Thyroid gland (tissue), 4 donors: ENCODE measurements around the gene TOX3. TPM values are rescaled to one million over a fixed set of nuclear protein-coding genes. Genes with fewer than 3 reads are reported as not detected.

Experiments used
- DNase-seq, 2 donors: peaks; one replicate each; pipeline ENCODE4 v3.0.0-alpha.2; 2019
- H3K27ac ChIP-seq, 3 donors: fragments of 200-600 bp; sonication (generic); 1 replicate in 2 of 3; 2 replicates in 1 of 3; pipeline ENCODE4 v1.5.1; 2016 to 2019; ENCODE audit warnings: mild to moderate bottlenecking in 1 of 3, moderate library complexity in 1 of 3
- H3K27me3 ChIP-seq: fragments of 200-600 bp; sonication (generic); one replicate; pipeline ENCODE4 v1.5.1; 2019
- H3K36me3 ChIP-seq, 2 donors: fragments of 200-600 bp; sonication (generic); one replicate each; pipeline ENCODE4 v1.5.1; 2016 to 2019
- H3K4me1 ChIP-seq, 2 donors: fragments of 200-600 bp; sonication (generic); one replicate each; pipeline ENCODE4 v1.5.1; 2017 to 2019
- H3K4me3 ChIP-seq, 3 donors: fragments of 200-600 bp; sonication (generic); replicated peaks in 1 of 3; 1 replicate in 2 of 3; 2 replicates in 1 of 3; pipeline ENCODE4 v1.5.1; 2016; ENCODE audit warnings: mild to moderate bottlenecking in 1 of 3
- H3K9me3 ChIP-seq: fragments of 200-600 bp; sonication (generic); one replicate; pipeline ENCODE4 v1.5.1; 2017
- POLR2A ChIP-seq, 2 donors: fragments of 450-650 bp; IDR thresholded peaks; one replicate each; pipeline ENCODE4 v1.6.1; 2017; ENCODE audit warnings: antibody characterized with exemption in 2 of 2, mild to moderate bottlenecking in 2 of 2, moderate library complexity in 1 of 2
- WGBS, 2 donors: methylation state at CpG; one replicate each; pipeline ENCODE4 v1.1.5; 2017; 5-methylcytosine and 5-hydroxymethylcytosine counted together
- intact Hi-C: fragments of 100-400 bp; cut with DNase I; formaldehyde crosslinking; loops from one replicate; pipeline ENCODE4 v1.15.1; 2023
- total RNA-seq, 4 donors: library from RNA; depleted of rRNA; stranded (reverse); fragments of >200 nt; gene quantifications; one replicate each; pipeline ENCODE4 v1.2.3, GENCODE V29; 2016
- TF ChIP-seq, protein P1 (sequence below), 6 experiments: fragments of 200-600 bp in 3 of 6; fragments of 450-650 bp in 3 of 6; sonication (generic) in 3 of 6; IDR thresholded peaks; one replicate each; pipeline ENCODE4 v1.5.1; 2016 to 2019; ENCODE audit warnings: antibody characterized with exemption in 6 of 6, mild to moderate bottlenecking in 2 of 6, inconsistent platforms in 1 of 6, moderate library complexity in 1 of 6

TOX3 gene
- total RNA-seq, 4 donors from 2014 or later, result not detected

DNA sequence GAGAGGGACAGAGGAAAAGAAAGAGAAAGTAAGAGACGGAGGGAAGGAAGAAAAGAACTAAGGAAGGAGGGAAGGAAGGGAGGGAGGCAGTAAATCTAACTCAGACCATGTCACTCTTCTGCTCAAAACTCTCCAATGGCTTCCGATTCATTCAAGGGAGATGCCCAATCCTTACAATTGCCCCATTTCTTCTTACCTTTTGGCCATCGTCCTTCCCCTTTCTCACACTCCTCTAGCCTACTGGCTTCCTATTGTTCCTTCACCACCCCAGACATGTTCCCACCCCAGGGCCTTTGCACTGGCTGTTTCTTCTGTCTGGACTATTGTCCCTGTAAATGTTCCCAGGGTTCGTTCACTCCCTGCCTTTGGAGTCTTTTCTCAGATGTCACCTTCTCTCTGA lies 72.3 kb downstream of the TOX3 start:
- no peak for TF ChIP-seq POLR2A (IDR thresholded peaks at IDR 0.05)
- intact Hi-C loops, result no loop called here
- no peaks in the 10 kb centered on the region for H3K36me3 ChIP-seq
- H3K9me3 ChIP-seq, result no peaks in the 10 kb centered on the region
- peaks cover 6% of the 10 kb centered on the region for H3K27me3 ChIP-seq
- WGBS, 2 donors, result 86 to 88% methylated on average over 4 of the region's 4 CpGs
- no peaks in the 10 kb centered on the region for H3K4me1 ChIP-seq
- H3K27ac ChIP-seq, result no peak overlapping the region
- no peak for DNase-seq
- no peak overlapping the region for H3K4me3 ChIP-seq

DNA sequence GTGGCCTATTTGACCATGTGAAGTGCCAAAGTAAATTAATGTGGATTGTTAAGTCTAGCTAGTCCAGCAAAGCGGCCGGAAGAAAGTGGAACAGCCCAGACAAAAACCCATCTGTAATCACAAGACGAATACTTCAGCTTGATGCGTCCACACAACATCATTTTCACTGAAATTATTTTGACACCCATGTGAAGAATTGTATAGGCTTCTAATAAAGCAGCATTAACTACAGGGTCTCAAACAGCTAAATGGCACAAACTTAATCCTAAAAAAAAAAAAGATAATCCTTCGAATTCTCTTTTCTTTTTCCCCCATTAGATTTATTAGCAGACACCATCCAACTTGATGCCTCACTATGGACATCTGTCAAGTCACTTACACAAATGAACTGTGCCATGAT lies 73.8 kb downstream of the TOX3 start:
- peaks cover 8% of the 10 kb centered on the region for H3K27me3 ChIP-seq
- no peaks in the 10 kb centered on the region for H3K9me3 ChIP-seq
- H3K36me3 ChIP-seq, result no peaks in the 10 kb centered on the region
- H3K4me3 ChIP-seq, result no peak overlapping the region
- no peak for DNase-seq
- TF ChIP-seq, protein P1, sequence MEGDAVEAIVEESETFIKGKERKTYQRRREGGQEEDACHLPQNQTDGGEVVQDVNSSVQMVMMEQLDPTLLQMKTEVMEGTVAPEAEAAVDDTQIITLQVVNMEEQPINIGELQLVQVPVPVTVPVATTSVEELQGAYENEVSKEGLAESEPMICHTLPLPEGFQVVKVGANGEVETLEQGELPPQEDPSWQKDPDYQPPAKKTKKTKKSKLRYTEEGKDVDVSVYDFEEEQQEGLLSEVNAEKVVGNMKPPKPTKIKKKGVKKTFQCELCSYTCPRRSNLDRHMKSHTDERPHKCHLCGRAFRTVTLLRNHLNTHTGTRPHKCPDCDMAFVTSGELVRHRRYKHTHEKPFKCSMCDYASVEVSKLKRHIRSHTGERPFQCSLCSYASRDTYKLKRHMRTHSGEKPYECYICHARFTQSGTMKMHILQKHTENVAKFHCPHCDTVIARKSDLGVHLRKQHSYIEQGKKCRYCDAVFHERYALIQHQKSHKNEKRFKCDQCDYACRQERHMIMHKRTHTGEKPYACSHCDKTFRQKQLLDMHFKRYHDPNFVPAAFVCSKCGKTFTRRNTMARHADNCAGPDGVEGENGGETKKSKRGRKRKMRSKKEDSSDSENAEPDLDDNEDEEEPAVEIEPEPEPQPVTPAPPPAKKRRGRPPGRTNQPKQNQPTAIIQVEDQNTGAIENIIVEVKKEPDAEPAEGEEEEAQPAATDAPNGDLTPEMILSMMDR (IDR thresholded peaks at IDR 0.05), result no peak
- TF ChIP-seq POLR2A (IDR thresholded peaks at IDR 0.05), result no peak
- no peaks in the 10 kb centered on the region for H3K4me1 ChIP-seq
- intact Hi-C loops, result no loop called here
- WGBS, 2 donors, result 89 to 92% methylated on average over 5 of the region's 5 CpGs
- H3K27ac ChIP-seq, result no peak overlapping the region

DNA sequence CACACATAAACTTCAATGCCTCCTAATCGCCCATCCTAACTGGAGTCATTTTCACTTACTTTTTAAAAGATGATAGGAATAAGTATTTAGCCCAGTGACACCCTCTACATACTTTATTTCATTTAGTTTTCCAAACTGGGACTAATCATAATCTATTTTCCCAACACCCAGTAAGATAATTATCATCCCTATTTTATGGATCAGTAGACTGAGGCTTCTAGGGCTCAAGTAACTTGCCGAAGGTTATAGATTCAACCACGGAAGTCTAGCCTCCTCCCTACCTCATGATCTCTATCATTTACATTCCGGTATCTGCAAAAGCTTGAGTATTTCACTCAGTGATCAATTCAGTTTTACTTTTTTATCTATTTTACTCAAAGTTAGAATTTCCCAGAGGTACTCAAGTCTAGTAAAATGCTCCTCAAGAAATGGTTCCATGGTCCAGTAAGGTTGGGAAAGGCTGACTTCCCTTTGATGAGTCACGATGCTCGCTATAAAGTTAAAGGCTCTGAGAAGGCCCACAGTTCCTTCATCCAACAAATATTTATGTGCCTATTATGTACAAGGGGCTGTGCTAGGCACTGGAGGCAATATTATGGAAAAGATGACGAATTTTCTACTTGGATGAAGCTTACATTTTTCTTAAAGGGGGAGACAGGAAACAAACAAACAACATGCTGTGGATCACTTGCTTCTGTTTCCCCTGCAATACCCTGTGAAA lies 75.1 kb downstream of the TOX3 start:
- Histone ChIP-seq H3K4me1 (no peaks in the 10 kb centered on the region), H3K27ac (no peak overlapping the region), H3K27me3 (peaks cover 8% of the 10 kb centered on the region), H3K36me3 (no peaks in the 10 kb centered on the region), H3K4me3 (no peak overlapping the region), H3K9me3 (no peaks in the 10 kb centered on the region)
- TF ChIP-seq, protein P1 (IDR thresholded peaks at IDR 0.05), result no peak
- no peak for TF ChIP-seq POLR2A (IDR thresholded peaks at IDR 0.05)
- intact Hi-C loops, result no loop called here
- no peak for DNase-seq
- 86 to 87% methylated on average over 7 of the region's 7 CpGs for WGBS, 2 donors

DNA sequence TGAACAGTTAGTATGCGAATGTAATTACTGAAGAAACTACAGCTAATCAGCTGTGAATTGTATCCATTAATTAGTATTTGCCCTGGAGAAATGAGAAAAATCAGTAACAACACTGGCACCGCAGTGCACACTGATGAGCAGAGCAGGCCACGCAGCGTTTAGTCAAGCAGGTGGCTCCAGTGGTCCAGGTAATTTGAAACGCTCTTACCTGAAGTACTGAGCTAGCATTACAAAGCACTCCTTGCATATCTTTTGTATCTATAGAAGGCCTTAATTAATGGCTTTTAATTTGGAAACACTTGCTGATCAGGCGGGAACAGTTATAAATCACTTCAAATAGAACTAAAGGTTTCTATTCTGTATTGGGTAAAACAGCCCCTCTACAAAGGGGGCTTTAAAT lies 76.4 kb downstream of the TOX3 start:
- H3K4me3 ChIP-seq, result no peak overlapping the region
- intact Hi-C loops, result no loop called here
- peaks cover 8% of the 10 kb centered on the region for H3K27me3 ChIP-seq
- TF ChIP-seq, protein P1 (IDR thresholded peaks at IDR 0.05), result no peak
- no peak for TF ChIP-seq POLR2A (IDR thresholded peaks at IDR 0.05)
- H3K36me3 ChIP-seq, result no peaks in the 10 kb centered on the region
- no peaks in the 10 kb centered on the region for H3K4me1 ChIP-seq
- no peak for DNase-seq
- no peaks in the 10 kb centered on the region for H3K9me3 ChIP-seq
- no peak overlapping the region for H3K27ac ChIP-seq
- 54 to 56% methylated on average over 6 of the region's 6 CpGs for WGBS, 2 donors

DNA sequence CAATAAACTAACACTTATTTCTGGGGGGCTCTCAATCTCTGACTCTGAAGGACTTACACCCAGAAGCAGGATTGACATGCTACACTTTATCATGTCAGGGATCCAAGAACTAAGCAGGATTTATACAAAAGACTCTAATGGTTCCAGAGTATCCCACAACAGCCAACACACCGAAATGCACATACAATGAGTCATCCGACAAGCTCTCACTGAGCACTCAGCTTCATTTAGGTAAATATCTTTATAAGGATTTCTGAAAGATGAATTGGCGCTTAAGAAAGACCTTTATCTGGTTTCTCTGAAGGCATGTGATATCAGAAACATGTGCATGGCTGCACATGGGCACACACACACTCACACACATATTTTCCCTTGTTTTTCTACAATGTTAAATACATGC lies 77.2 kb downstream of the TOX3 start:
- H3K9me3 ChIP-seq, result no peaks in the 10 kb centered on the region
- intact Hi-C loops, result no loop called here
- WGBS, 2 donors, result 81 to 89% methylated on average over 3 of the region's 3 CpGs
- H3K4me3 ChIP-seq, result no peak overlapping the region
- TF ChIP-seq, protein P1 (IDR thresholded peaks at IDR 0.05), result no peak
- no peak for TF ChIP-seq POLR2A (IDR thresholded peaks at IDR 0.05)
- no peaks in the 10 kb centered on the region for H3K4me1 ChIP-seq
- H3K27ac ChIP-seq, result no peak overlapping the region
- no peaks in the 10 kb centered on the region for H3K36me3 ChIP-seq
- H3K27me3 ChIP-seq, result peaks cover 8% of the 10 kb centered on the region
- no peak for DNase-seq
